Motor neuron (in vitro differentiated cells): ENCODE results near the gene TBL1XR1. TPM values are rescaled to one million over a fixed set of nuclear protein-coding genes. Genes with fewer than 3 reads are reported as not detected.

Experiments used
- ATAC-seq, 8 experiments: fragments of 200-7000 bp; cut with Tn5 transposase; replicated peaks in 6 of 8; 2 replicates each; pipeline ENCODE4 v1.8.0; 2021; ENCODE audit warnings: mild to moderate bottlenecking in 8 of 8, moderate library complexity in 8 of 8
- H3K27ac ChIP-seq, 2 donors: fragments of 250-450 bp; sonication (Bioruptor Pico); 2 replicates each; pipeline ENCODE4 v1.9.0; 2021; ENCODE audit warnings: antibody characterized with exemption in 2 of 2, mild to moderate bottlenecking in 2 of 2, moderate library complexity in 1 of 2
- H3K4me1 ChIP-seq, 2 donors: fragments of 250-450 bp; sonication (Bioruptor Pico); replicated peaks in 1 of 2; 2 replicates each; pipeline ENCODE4 v1.6.1; 2021; ENCODE audit warnings: antibody characterized with exemption in 2 of 2, mild to moderate bottlenecking in 2 of 2, moderate library complexity in 1 of 2
- H3K4me3 ChIP-seq, 5 donors: fragments of 250-450 bp; sonication (Bioruptor Pico); 2 replicates each; pipeline ENCODE4 v1.9.0; 2021; ENCODE audit warnings: antibody characterized with exemption in 5 of 5, mild to moderate bottlenecking in 5 of 5, moderate library complexity in 4 of 5
- WGBS, 10 experiments: fragments of 450-650 bp; shearing (Covaris generic); methylation state at CpG; one replicate each; pipeline ENCODE4 v1.0.0; 2022; 5-methylcytosine and 5-hydroxymethylcytosine counted together
- in situ Hi-C, 9 experiments: fragments of 400-800 bp; cut with MboI; loops; one replicate each; pipeline ENCODE4 v1.15.0; 2021; ENCODE audit warnings: low sequenced_read_pairs in 9 of 9, low pct_unique_long_range_greater_than_20kb in 2 of 9; ENCODE audit not compliant: unreplicated experiment in 9 of 9
- total RNA-seq, 8 experiments: library from RNA; unstranded; fragments of 300-600 nt; gene quantifications; 2 replicates each; pipeline versions ENCODE4 v1.2.3 to v1.2.4, GENCODE V29; 2022

TBL1XR1 gene
- total RNA-seq, 8 experiments from 2014 or later: 45.1 to 153 (median 76.8) TPM

GRCh38 chr3:177108648-177109047 is 88.6 kb downstream of the TBL1XR1 start:
- WGBS, 10 experiments: 79 to 100% (median 94%) methylated on average over 1 to 2 of the region's 2 CpGs
- Histone ChIP-seq H3K4me1 (peaks cover 15 to 37% of the 10 kb centered on the region in 2 donors), H3K27ac (peak overlapping the region in 1 of 2 donors; percentile 21), H3K4me3 (no peak overlapping the region)
- in situ Hi-C loops: no loop called here
- peak in 1 of 8 experiments; percentile 41 for ATAC-seq

- no peak overlapping the region for H3K27ac ChIP-seq
- no peak for ATAC-seq
- WGBS, 10 experiments: 42 to 100% (median 90%) methylated on average over 2 to 6 of the region's 6 CpGs; no CpG with 5 or more reads in 1 of the 10 experiments
- no peak overlapping the region for H3K4me3 ChIP-seq
- in situ Hi-C loops: no loop called here
- peaks cover 15 to 37% of the 10 kb centered on the region in 2 donors for H3K4me1 ChIP-seq
Observed at GRCh38 chr3:177107461-177108239, 89.6 kb downstream of the TBL1XR1 start.

- ATAC-seq: no peak
- no peak overlapping the region for H3K27ac ChIP-seq
- in situ Hi-C loops: no loop called here
- WGBS, 10 experiments: 83 to 100% (median 90%) methylated on average over 1 to 3 of the region's 3 CpGs
- H3K4me3 ChIP-seq: no peak overlapping the region
- H3K4me1 ChIP-seq: peaks cover 15 to 35% of the 10 kb centered on the region in 2 donors
Observed at GRCh38 chr3:177106594-177106993, 90.7 kb downstream of the TBL1XR1 start.

DNA sequence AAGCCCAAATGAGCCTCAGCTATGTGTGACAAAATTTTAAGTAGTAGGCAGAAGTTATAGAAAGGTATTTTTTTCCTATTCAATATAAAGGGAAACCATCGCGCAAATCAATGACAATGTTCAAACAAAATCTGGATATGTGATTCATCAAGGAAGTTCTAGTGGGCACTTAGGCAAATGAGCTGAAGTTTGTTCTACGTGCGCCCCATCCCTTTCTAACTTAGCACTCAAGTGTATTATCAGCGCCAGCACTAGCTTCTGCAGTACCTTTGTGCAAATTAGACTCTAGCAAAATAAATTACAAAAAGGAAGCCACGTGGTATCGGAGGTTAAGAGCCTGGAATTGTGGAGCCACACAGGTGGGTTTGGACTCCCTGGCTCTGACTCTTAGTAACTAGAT is 91.1 kb downstream of the TBL1XR1 start:
- no peak for ATAC-seq
- H3K4me1 ChIP-seq: peaks cover 15 to 31% of the 10 kb centered on the region in 2 donors
- WGBS, 10 experiments: 68 to 100% (median 87%) methylated on average over 2 to 6 of the region's 7 CpGs
- H3K27ac ChIP-seq: no peak overlapping the region
- no peak overlapping the region for H3K4me3 ChIP-seq
- in situ Hi-C loops: no loop called here

DNA sequence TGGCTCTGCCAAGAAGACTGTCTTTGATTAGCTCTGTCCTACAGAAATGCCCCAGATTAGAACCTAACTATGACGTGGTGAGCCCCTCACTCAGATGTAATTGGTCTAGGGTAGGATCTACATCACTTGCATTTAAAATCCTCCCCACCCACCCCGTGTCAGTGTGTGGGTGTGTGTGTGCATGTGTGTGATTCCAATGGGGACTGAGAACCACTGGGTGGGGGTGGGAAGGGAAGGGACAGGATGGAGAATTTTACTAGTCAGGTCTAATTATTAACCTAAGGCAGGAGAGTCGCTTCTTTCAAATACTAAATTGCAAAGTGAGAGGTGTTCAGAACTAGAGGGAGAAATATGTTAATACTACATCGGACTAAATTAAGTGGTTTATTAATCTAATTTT is 91.7 kb downstream of the TBL1XR1 start:
- H3K4me3 ChIP-seq: no peak overlapping the region
- 49 to 100% (median 71%) methylated on average over 1 to 4 of the region's 4 CpGs for WGBS, 10 experiments
- peaks cover 15 to 25% of the 10 kb centered on the region in 2 donors for H3K4me1 ChIP-seq
- H3K27ac ChIP-seq: no peak overlapping the region
- no peak for ATAC-seq
- in situ Hi-C loops: no loop called here

DNA sequence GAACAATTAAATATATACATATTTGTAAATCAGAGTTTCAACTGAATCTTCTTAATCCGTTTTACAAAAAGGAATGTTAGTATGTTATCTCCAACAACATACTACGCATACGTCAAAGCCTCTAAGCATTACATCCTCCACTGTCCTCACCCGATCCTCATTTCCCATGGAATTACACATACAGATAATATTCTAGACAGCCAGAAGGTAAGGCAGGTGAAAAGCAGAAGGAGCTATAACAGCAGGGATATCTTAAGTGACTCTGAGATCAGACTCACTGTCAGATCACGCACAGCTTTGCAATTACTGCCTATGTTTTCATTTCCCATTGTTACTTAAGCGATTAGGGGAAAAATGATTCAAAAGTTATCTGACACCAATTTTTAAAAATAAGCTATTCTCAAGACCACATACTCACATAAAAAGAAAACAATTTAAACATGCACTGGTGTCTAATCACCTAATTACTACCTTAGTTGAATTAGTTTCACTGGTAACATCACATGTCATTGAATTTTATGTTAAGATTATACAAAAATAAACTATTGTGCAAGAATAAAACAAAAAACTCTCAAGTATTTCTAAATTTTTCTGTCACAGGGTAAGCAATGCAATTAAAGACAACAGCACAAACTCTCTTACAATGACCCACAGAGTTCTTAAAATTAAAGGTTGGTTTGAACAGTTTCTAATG is 92.8 kb downstream of the TBL1XR1 start:
- no peak overlapping the region for H3K4me3 ChIP-seq
- H3K4me1 ChIP-seq: peaks cover 7 to 25% of the 10 kb centered on the region in 2 donors
- ATAC-seq: no peak
- 82 to 100% (median 94%) methylated on average over 1 to 6 of the region's 6 CpGs for WGBS, 10 experiments
- in situ Hi-C loops: no loop called here
- no peak overlapping the region for H3K27ac ChIP-seq

GRCh38 chr3:177102553-177102952 is 94.7 kb downstream of the TBL1XR1 start:
- in situ Hi-C loops: no loop called here
- WGBS, 10 experiments: 0 to 93% (median 70%) methylated on average over 1 to 3 of the region's 3 CpGs
- Histone ChIP-seq H3K4me1 (peaks cover 7 to 15% of the 10 kb centered on the region in 2 donors), H3K4me3 (no peak overlapping the region), H3K27ac (peak overlapping the region in 1 of 2 donors; percentile 24)
- peak in 6 of 8 experiments; percentile 36 to 83 (median 51) for ATAC-seq

DNA sequence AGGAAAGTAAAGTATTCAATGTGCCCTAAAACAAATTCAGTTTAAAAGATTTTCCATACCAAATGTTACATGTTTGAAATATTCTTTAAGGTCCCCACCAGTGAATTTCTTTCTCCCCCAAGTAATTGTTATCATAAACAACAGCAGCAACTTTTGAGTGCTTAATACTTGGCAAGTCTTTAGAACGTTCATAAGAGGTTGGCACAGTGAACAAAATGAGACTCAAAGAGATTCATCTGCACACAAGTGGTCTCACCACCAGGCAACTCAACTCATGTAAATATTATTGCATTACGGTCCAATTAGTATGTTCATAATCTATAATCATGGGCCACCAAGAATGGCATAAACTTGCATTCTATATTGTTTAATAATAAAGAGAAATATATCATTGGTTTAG is 98.7 kb downstream of the TBL1XR1 start:
- H3K27ac ChIP-seq: no peak overlapping the region
- 0 to 100% (median 94%) methylated on average over 1 to 2 of the region's 2 CpGs; no CpG with 5 or more reads in 2 of the 10 experiments for WGBS, 10 experiments
- no peak overlapping the region for H3K4me3 ChIP-seq
- ATAC-seq: no peak
- in situ Hi-C loops: no loop called here
- H3K4me1 ChIP-seq: no peaks in the 10 kb centered on the region

DNA sequence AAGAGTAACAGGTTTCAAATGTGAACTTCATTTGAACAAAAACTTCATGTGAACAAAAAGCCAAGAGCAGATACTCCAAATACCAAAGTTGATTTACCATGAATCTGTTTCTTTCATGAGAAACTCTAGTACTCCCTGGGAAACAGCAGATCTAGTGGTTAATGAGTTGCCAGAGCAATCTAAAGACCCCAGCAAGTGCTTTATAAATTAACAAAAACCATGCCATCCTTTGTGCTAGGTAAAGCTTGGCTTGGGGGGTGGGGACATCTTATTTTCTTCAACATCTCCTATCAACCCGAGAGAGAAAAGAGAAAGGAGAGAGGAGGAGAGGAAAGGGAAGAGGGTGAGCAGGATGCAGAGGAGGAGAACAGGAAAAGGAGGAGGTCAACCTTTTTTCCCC is 100.7 kb downstream of the TBL1XR1 start:
- whole genome bisulfite sequencing, 10 experiments: 9 to 83% (median 25%) methylated on average over 1 of the region's 1 CpG; no CpG with 5 or more reads in 5 of the 10 experiments
- in situ Hi-C loops: no loop called here
- peak in 3 of 8 experiments; percentile 14 to 94 (median 21) for ATAC-seq
- Histone ChIP-seq H3K4me3 (no peak overlapping the region), H3K27ac (no peak overlapping the region), H3K4me1 (no peaks in the 10 kb centered on the region)

DNA sequence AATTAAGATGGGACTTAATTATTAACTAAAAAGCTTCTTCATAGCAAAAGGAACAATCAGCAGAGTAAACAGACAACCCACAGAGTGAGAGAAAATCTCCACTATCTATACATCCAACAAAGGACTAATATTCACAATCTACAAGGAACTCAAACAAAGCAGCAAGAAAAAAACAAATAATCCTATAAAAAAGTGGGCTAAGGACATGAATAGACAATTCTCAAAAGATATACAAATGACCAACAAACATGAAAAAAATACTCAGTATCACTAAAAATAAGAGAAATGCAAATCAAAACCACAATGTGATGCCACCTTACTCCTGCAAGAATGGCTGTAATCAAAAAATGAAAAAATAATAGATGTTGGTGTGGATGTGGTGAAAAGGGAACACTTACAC is 103.3 kb downstream of the TBL1XR1 start:
- no peaks in the 10 kb centered on the region for H3K4me1 ChIP-seq
- H3K4me3 ChIP-seq: no peak overlapping the region
- H3K27ac ChIP-seq: no peak overlapping the region
- in situ Hi-C loops: no loop called here
- ATAC-seq: no peak

GRCh38 chr3:177089901-177090300 is 107.4 kb downstream of the TBL1XR1 start:
- in situ Hi-C loops: no loop called here
- ATAC-seq: no peak
- Histone ChIP-seq H3K4me1 (no peaks in the 10 kb centered on the region), H3K4me3 (no peak overlapping the region), H3K27ac (no peak overlapping the region)
- WGBS, 10 experiments: 44 to 100% (median 92%) methylated on average over 1 of the region's 1 CpG; no CpG with 5 or more reads in 2 of the 10 experiments

GRCh38 chr3:177089110-177089509 is 108.2 kb downstream of the TBL1XR1 start:
- in situ Hi-C loops: no loop called here
- Histone ChIP-seq H3K4me3 (no peak overlapping the region), H3K27ac (no peak overlapping the region), H3K4me1 (no peaks in the 10 kb centered on the region)
- peak in 3 of 8 experiments; percentile 88 to 100 (median 99) for ATAC-seq
- WGBS, 10 experiments: 43 to 90% (median 60%) methylated on average over 1 to 3 of the region's 3 CpGs; no CpG with 5 or more reads in 1 of the 10 experiments

- Histone ChIP-seq H3K4me1 (no peaks in the 10 kb centered on the region), H3K4me3 (no peak overlapping the region), H3K27ac (no peak overlapping the region)
- in situ Hi-C loops: no loop called here
- 50 to 100% (median 80%) methylated on average over 1 to 2 of the region's 2 CpGs; no CpG with 5 or more reads in 1 of the 10 experiments for WGBS, 10 experiments
- no peak for ATAC-seq
Observed at GRCh38 chr3:177085794-177086193, 111.5 kb downstream of the TBL1XR1 start.
